Astrocyte of the spinal cord (primary cell): ENCODE data around the gene PHOSPHO2.

Experiments
- DNase-seq: peaks from one replicate; pipeline ENCODE4 v3.0.0; 2011; ENCODE audit warnings: low read depth, low spot score
- H3K4me3 ChIP-seq: 2 replicates; pipeline ENCODE4 v1.5.1; 2011; ENCODE audit warnings: low read depth, mild to moderate bottlenecking, low read length, moderate library complexity
- CTCF ChIP-seq: IDR thresholded peaks from 2 replicates; pipeline ENCODE4 v1.5.1; 2012; ENCODE audit warnings: low read depth, mild to moderate bottlenecking, low read length, inconsistent platforms
- in situ Hi-C: cut with HindIII; loops from 2 replicates; pipeline ENCODE4 v1.10.0; 2017; ENCODE audit warnings: low sequenced_read_pairs

PHOSPHO2 gene

DNA sequence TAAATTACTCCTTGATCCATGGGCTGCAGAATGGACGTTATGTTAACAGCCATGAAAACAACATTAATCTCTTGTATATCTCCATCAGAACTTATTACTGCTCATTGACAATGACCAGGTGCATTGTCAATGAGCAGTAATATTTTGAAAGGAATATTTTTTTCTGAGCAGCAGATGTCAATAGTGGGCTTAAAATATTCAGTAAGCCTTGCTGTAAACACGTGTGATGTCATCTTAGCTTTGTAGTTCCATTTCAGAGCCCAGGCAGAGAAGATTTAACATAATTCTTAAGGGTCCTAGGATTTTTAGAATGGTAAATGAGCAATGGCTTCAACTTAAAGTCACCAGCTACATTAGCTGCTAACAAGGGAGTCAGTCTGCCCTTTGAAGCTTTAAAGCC, 26.7 kb upstream of the PHOSPHO2 start:
- in situ Hi-C loops = no loop called here
- TF ChIP-seq CTCF = no peak
- DNase-seq = no peak
- no peak overlapping the region for H3K4me3 ChIP-seq

DNA sequence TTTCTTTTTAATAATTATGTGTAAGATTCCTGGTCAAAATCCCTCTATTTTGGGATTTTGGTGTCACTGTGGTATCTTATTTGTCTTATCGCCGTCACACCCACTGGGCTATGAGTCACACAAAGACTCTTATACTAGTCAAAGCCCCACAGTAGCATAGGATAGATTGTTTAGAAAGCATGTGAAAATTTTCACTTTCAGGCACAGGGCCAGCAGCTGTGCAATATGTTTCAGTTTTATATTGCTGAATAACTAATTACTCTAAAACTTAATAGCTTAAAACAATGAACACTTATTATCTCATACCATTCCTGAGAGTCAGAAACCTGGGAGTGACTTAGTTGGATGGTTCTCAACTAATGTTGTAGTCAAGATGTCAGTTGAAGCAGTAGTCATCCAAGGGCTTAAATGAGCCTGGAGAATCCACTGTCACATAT, 24.0 kb upstream of the PHOSPHO2 start:
- H3K4me3 ChIP-seq = no peak overlapping the region
- TF ChIP-seq CTCF = no peak
- no peak for DNase-seq
- in situ Hi-C loops = no loop called here

- no peak for TF ChIP-seq CTCF
- no peak for DNase-seq
- H3K4me3 ChIP-seq = no peak overlapping the region
- in situ Hi-C loops = no loop called here
Measured at GRCh38 chr2:169670937-169671336, 23.3 kb upstream of the PHOSPHO2 start.

DNA sequence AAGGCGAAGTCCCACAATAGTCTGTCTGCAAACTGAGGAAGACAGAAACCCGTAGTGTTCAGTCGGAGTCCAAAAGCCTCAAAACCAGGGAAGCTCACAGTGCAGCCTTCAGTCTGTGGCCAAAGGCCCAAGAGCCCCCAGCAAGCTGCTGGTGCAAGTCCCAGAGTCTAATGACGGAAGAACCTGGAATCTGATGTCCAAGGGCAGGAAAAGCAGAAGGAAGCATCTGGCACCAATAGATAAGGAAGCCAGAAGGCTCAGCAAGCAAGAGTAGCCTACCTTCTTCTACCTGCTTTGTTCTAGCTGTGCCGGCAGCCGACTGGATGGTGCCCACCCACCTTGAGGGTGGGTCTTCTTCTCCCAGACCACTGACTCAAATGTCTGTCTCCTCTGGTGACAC, 21.9 kb upstream of the PHOSPHO2 start:
- TF ChIP-seq CTCF = no peak
- DNase-seq = no peak
- H3K4me3 ChIP-seq = no peak overlapping the region
- in situ Hi-C loops = no loop called here

DNA sequence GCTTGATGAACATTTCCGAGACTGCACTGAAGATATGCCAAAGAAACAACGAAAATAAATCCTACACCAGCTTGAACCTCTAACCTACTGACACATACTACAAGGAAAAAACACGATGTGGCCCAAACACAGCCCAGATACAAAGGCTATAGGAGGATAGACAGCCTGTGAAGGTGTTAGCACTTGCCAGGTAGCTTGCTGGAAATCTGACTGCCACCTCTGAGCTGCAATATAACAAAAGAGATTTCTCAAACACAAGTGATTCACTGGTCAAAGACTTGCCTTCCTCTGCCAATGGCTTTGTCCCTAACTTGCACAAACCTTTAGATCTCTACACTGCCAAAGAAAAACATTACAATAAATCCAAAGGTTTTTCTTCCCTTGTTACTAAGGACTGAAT, 21.2 kb upstream of the PHOSPHO2 start:
- no peak for TF ChIP-seq CTCF
- DNase-seq = no peak
- in situ Hi-C loops = no loop called here
- H3K4me3 ChIP-seq = no peak overlapping the region

DNA sequence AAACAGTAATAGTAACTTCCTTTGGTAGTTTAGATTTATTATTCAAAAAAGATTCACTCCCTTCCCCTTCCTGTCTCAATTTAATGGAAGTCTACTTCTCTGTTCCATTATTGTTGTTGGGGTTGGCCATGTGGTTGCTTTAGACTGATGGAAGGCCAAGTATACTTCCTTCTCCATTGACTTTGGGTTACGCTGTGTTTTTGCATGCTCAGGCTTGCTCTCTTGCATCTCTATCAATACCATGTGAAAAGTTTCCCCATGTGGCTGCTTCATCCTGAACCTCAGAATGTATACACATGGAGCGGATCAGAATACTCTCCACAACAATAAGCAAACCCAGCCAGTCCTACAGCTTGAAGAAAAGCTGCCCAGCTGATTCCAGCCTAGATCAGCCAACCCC, 20.3 kb upstream of the PHOSPHO2 start:
- TF ChIP-seq CTCF = no peak
- no peak for DNase-seq
- no peak overlapping the region for H3K4me3 ChIP-seq
- in situ Hi-C loops = no loop called here

GRCh38 chr2:169676357-169676756, 17.9 kb upstream of the PHOSPHO2 start:
- in situ Hi-C loops = no loop called here
- H3K4me3 ChIP-seq = no peak overlapping the region
- TF ChIP-seq CTCF = no peak
- no peak for DNase-seq
